HG02623 (cell line): ENCODE results near the gene ALDH3A1.
"Not testable (repeated sequence)": the region's sequence is repeated elsewhere in the genome, so short reads cannot be mapped to it uniquely, and the experiment has no call there.

Experiments used
- ATAC-seq: cut with Tn5 transposase; IDR thresholded peaks from one replicate; pipeline ENCODE4 v1.9.1; 2021; ENCODE audit warnings: moderate library complexity; ENCODE audit not compliant: unreplicated experiment

The ALDH3A1 gene

GRCh38 chr17:19747829-19748806 is at the start of gene ALDH3A1:
Gene ALDH3A1 (minus strand): TSS chr17:19748298. CDS start chr17:19745129, 3,169 bp downstream.
- ATAC-seq = no peak

DNA sequence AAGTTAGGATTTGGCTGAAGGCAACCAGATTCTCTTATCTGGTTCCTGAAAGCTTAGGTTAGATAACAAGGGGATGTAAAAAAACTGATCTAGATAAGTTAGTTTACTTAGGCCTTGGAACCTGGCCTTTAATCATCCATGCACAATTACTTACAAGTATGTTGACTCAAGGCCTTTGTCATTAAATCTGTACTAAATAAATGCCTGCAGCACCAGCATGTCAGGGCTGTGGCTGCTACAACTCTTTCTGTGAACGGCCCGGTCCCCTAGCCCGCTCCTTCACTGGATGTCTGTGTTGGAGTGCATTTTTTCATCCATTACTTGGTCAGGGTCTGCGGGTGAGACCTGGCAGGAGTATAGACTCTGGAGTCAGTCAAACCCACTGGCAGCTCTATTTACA is 48.4 kb upstream of the ALDH3A1 start:
- no peak for ATAC-seq

- ATAC-seq = no peak
These were observed 43.9 kb upstream of the ALDH3A1 start for GRCh38 chr17:19791918-19792550.

GRCh38 chr17:19787733-19788357 is 39.7 kb upstream of the ALDH3A1 start:
- no peak for ATAC-seq

GRCh38 chr17:19785854-19786253 is 37.8 kb upstream of the ALDH3A1 start:
- no peak for ATAC-seq

DNA sequence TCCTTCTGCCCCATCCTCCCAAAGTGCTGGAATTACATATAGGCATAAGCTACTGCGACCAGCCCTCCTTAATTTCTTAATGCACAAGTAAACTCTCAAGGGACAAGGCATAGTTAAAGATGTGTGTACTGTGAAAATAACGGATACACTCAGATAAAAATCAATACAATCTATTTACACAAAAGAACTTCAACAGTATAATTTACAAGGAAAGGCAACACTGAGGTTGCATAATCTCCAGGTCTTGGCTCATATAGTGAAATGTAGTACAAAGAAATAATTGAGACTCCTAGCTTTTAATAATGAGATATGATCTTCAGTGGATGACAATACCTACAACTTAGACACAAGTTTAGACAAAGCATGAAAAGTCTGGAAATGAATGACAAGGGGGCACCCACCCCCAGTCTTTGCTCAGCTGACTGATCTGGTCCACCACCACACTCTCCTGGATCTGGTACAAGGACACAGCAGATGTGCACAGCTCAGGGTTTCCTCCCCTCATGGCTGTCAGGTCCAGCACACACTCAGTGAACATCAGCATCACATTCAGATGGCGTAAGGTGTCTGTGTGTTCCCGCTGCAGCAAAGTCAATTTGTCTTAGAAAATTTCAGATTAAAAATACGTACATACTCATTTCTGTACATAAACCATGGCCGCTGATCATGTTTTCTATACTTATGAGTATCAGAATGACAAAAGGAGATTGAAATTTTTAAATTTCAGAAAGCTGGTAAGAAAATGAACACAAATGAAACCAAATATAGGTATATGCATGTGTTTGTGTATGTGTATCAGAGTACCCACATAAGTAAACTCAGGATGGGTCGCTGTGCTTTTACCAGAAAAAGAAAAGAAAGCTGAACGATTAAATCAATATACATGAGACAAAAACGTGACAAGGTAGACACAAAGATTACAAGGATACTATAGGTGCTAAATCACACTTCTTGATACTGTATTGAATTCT is 33.7 kb upstream of the ALDH3A1 start:
- ATAC-seq = no peak

DNA sequence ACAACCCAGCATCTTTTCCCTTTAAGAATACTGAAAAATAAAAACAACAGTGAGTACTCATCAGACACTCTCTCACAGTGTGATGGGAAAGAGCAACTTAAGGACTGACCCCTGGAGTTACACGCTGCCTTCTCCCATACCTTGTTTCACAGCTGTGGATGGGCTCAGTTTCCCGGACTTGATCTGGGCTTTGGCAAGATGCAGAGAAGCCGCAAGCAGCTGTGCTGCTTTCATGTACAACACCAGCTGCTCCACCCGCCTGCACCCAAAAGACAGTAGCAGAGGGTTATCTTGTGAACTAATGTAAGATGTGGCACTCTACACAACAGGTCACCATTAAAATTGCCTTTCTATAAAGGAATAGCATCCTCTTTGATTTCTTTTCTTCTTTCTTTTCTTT is 32.7 kb upstream of the ALDH3A1 start:
- no peak for ATAC-seq

GRCh38 chr17:19773534-19773933 is 25.4 kb upstream of the ALDH3A1 start:
- ATAC-seq = no peak

GRCh38 chr17:19771971-19772630 is 24.0 kb upstream of the ALDH3A1 start:
- no peak for ATAC-seq

DNA sequence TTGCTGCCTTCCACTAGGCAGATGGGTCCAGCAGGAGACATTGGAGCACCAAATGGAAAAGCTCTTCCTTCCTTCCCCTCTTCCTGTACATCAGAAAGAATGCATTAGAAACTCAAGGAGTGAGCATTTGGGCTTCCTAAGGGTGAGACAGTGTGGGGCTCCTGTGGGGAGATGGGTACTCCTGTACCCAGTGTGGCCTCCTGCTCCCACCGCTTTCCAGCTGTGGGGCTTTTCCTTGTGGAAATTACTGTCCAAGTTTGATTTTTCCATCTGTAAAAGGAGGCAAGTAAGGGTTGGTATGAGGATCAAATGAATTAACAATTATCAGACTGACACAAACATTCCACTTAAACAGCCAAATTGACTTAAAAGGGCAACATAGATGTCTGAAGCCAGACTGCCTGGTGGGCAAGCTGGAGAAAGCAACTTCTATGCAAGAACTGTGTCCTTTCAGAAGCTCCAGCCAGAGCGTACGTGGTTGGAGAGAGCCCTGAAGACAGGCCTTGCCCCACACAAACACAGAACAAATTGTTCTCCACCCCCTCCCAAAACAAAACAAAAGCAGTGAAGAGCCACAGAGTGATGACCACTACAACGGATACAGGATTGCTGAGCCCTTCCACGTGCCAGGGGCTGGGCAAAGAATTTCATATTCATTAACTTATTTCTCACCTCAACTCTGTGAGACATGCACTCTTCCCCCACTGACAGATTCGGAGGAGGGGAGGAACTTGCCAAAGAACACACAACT is 23.1 kb upstream of the ALDH3A1 start:
- no peak for ATAC-seq

DNA sequence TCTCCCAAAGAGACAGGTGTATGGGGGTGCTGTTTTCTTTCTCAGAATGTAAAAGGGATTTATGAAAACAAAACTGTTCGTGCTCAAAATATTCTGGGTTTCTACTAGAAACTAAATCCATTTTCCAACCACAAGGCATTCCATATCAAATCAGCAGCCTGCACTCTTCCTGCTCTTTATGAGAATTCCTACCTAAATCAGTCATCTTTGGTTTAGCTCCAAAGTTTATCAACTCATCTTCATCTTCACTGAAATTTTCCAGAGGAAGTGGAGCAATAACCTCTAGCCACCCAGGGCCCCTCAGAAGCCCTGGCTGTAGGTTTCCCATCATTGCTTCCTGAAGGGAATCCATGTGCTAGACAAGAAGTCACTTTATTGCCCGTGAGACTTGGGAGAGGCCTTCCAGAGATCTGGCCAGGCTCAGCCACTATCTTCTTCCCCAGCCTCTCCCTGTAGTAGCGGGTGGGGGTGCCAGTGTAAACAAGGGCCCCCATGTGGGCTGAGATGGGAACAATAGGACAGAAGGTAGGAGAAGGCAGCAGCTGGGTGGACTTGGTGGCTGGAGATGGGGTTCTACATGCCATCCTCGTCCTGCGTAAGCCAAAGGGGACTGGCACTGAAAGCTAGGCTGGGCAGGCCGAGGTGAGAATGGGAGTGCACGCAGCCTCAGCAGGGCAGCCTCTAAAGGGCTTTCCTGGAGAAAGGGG is 22.0 kb upstream of the ALDH3A1 start:
- ATAC-seq = no peak

GRCh38 chr17:19768046-19768782 is 20.1 kb upstream of the ALDH3A1 start:
- no peak for ATAC-seq

DNA sequence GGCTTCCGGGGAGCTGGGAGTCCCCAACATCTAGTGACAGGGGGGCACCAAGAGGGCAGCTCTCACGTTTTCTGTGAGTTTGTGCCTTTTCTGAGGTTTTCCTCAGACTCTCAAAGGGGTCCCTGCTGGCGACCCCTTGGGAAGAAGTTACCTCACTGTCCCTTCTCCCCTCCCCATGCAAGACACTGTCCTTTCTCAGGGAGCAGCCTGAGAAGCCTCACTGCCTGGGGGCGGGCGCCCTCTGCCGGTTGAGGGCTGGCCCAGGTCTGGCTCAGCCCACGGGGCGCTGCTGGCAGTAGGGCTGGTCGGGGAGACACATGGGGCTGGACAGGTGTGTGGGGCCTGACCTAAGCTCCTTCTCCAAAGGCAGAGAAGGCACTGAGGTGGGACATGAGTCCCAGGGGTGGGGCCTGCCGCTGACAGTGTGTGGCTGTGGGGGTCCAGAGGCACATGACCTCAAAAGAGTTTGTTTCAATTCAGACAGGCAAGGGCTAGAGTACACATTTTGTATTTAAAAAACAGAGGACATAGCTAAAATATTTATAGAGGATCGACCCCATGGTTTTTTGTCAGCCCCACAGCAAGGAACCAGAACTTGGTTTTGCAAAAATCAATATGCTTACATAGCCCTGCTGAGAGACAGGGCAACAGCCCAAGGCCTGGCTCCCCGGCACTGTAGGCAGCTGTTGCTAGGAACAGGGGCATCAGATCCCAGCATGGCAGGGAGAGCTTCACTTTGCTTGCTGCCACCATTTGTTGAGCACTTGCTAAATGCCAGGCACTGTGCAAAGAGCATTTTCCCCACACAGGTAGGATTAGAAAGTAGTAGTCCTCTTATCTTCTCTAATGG is 18.5 kb upstream of the ALDH3A1 start:
- ATAC-seq = no peak

GRCh38 chr17:19766016-19766415 is 17.9 kb upstream of the ALDH3A1 start:
- no peak for ATAC-seq

DNA sequence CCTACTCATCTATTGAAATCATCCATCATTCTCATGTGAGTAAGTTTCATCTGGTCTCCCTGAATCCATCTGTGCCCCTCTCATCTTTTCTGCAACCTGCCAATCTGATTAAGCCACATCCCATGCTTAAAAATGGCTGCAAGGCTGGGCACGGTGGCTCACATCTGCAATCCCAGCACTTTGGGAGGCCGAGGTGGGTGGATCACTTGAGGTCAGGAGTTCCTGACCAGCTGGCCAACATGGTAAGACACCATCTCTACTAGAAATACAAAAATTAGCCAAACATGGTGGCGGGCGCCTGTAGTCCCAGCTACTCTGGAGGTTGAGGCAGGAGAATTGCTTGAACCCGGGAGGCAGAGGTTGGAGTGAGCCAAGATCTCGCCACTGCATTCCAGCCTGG is 15.9 kb upstream of the ALDH3A1 start:
- not testable (repeated sequence) for ATAC-seq

DNA sequence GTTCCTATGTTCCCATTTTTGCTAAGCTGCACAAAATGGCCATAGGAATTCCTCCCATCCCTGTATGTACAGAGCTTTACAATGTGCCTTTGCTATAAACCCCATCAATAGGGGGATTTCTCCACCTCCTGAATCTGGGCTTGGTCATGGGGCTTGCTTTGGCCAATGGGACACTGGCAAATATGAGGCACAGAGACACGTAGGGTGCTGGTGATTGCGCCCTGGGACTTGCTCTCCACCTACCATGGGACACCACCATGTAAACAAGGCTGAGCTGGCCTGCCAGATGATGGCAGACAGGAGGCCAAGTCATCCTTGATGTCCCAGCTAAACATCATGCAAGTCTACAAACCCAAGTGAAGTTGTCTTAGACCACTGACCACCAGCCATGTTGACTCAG is 15.3 kb upstream of the ALDH3A1 start:
- ATAC-seq = no peak

- ATAC-seq = no peak
These were observed 14.4 kb upstream of the ALDH3A1 start for GRCh38 chr17:19762515-19762961.
